Smooth muscle cell (in vitro differentiated cells): ENCODE results near the gene DEXI. TPM values are rescaled to one million over a fixed set of nuclear protein-coding genes. Genes with fewer than 3 reads are reported as not detected.
"Not testable (repeated sequence)": the region's sequence is repeated elsewhere in the genome, so short reads cannot be mapped to it uniquely, and the experiment has no call there.

Source experiments
- DNase-seq: peaks from one replicate; lab custom pipeline; 2025; ENCODE audit not compliant: unreplicated experiment; lab: John Stamatoyannopoulos, UW
- H2AFZ ChIP-seq: fragments of 200-600 bp; sonication (generic); 2 replicates; pipeline ENCODE4 v1.6.0; 2016; ENCODE audit warnings: antibody characterized with exemption, low read depth, mild to moderate bottlenecking
- H3F3A ChIP-seq: fragments of 200-600 bp; sonication (generic); 2 replicates; pipeline ENCODE4 v1.6.0; 2017; ENCODE audit warnings: antibody characterized with exemption, low read depth
- H3K27ac ChIP-seq: fragments of 200-600 bp; sonication (generic); 2 replicates; pipeline ENCODE4 v1.5.1; 2016; ENCODE audit warnings: low read depth, mild to moderate bottlenecking
- H3K27me3 ChIP-seq: fragments of 200-600 bp; sonication (generic); 2 replicates; pipeline ENCODE4 v1.6.1; 2016; ENCODE audit warnings: low read depth, mild to moderate bottlenecking
- H3K36me3 ChIP-seq: fragments of 200-600 bp; sonication (generic); 2 replicates; pipeline ENCODE4 v1.5.1; 2016; ENCODE audit warnings: low read depth
- H3K4me1 ChIP-seq: fragments of 200-600 bp; sonication (generic); 2 replicates; pipeline ENCODE4 v1.5.1; 2016; ENCODE audit warnings: low read depth
- H3K4me2 ChIP-seq: fragments of 200-600 bp; sonication (generic); 2 replicates; pipeline ENCODE4 v1.6.0; 2016; ENCODE audit warnings: mild to moderate bottlenecking
- H3K4me3 ChIP-seq: fragments of 200-600 bp; sonication (generic); 2 replicates; pipeline ENCODE4 v1.5.1; 2016; ENCODE audit warnings: mild to moderate bottlenecking
- H3K79me2 ChIP-seq: fragments of 200-600 bp; sonication (generic); 2 replicates; pipeline ENCODE4 v1.6.0; 2016; ENCODE audit warnings: low read depth, mild to moderate bottlenecking
- H3K9ac ChIP-seq: fragments of 200-600 bp; sonication (generic); 2 replicates; pipeline ENCODE4 v1.6.0; 2016; ENCODE audit warnings: low read depth
- H3K9me3 ChIP-seq: fragments of 200-600 bp; sonication (generic); replicated peaks from 2 replicates; pipeline ENCODE4 v1.5.1; 2016; ENCODE audit warnings: low read depth
- H4K20me1 ChIP-seq: fragments of 200-600 bp; sonication (generic); 2 replicates; pipeline ENCODE4 v1.6.0; 2016; ENCODE audit warnings: low read depth
- CTCF ChIP-seq: fragments of 200-600 bp; sonication (generic); IDR thresholded peaks from 2 replicates; pipeline ENCODE4 v1.5.1; 2017; ENCODE audit warnings: borderline replicate concordance, mild to moderate bottlenecking, antibody characterized with exemption; ENCODE audit not compliant: insufficient read depth, poor library complexity, severe bottlenecking
- WGBS: methylation state at CpG from one replicate; pipeline ENCODE4 v1.1.7; 2016; ENCODE audit warnings: low lambda C conversion rate; 5-methylcytosine and 5-hydroxymethylcytosine counted together
- polyA plus RNA-seq: library from polyadenylated mRNA; unstranded; fragments of >200 nt; fragmentation: Nextera tagmentation; extraction: Ambion mirVana; gene quantifications from 2 replicates; pipeline ENCODE4 v1.2.1, GENCODE V29; 2016
- total RNA-seq: library from RNA; depleted of rRNA; stranded (reverse); fragments of >200 nt; gene quantifications from 2 replicates; pipeline ENCODE4 v1.2.3, GENCODE V29; 2014

Gene DEXI
- total and polyA plus RNA-seq, 2 experiments from 2014 or later, result 58.5 to 71.8 TPM

GRCh38 chr16:10945065-10945787 is 3.0 kb upstream of the DEXI start:
- no peak for TF ChIP-seq CTCF
- Histone ChIP-seq H2AFZ (peak overlapping the region; percentile 94), H3K9ac (peak overlapping the region; percentile 86), H3K4me1 (peaks cover 37% of the 10 kb centered on the region), H3K79me2 (peaks cover 52% of the 10 kb centered on the region), H3K27me3 (no peaks in the 10 kb centered on the region), H3K9me3 (no peaks in the 10 kb centered on the region), H3F3A (peaks cover 8% of the 10 kb centered on the region), H3K36me3 (no peaks in the 10 kb centered on the region), H3K4me2 (peak overlapping the region; percentile 90), H3K27ac (no peak overlapping the region), H3K4me3 (peak overlapping the region; percentile 96), H4K20me1 (peaks cover 52% of the 10 kb centered on the region)
- WGBS, result 45% methylated on average over 14 of the region's 14 CpGs
- no peak for DNase-seq

GRCh38 chr16:10944249-10945064 is 2.2 kb upstream of the DEXI start, which contains the start of gene CLEC16A:
CLEC16A (plus strand) TSS chr16:10944564; CDS start chr16:10944718, 154 bp downstream.
- Histone ChIP-seq H3K4me2 (peak within 1 kb of the TSS; percentile 90), H3K9me3 (no peaks in the 10 kb centered on the region), H3K4me3 (peak within 1 kb of the TSS; percentile 96), H4K20me1 (peaks cover 52% of the 10 kb centered on the region), H3K79me2 (peaks cover 59% of the 10 kb centered on the region), H2AFZ (peak within 1 kb of the TSS; percentile 94), H3K36me3 (no peaks in the 10 kb centered on the region), H3K27me3 (no peaks in the 10 kb centered on the region), H3F3A (peaks cover 8% of the 10 kb centered on the region), H3K4me1 (peaks cover 39% of the 10 kb centered on the region), H3K27ac (peak within 1 kb of the TSS; percentile 25), H3K9ac (peak within 1 kb of the TSS; percentile 86)
- WGBS, result 1% methylated on average over 65 of the region's 86 CpGs
- TF ChIP-seq CTCF, result no peak
- peak; percentile 82 for DNase-seq

- peak overlapping the region; percentile 89 for H2AFZ ChIP-seq
- peaks cover 34% of the 10 kb centered on the region for H3K4me1 ChIP-seq
- DNase-seq, result no peak
- 87% methylated on average over 7 of the region's 7 CpGs for WGBS
- H3K4me3 ChIP-seq, result peak overlapping the region; percentile 85
- H3K36me3 ChIP-seq, result no peaks in the 10 kb centered on the region
- H3K4me2 ChIP-seq, result peak overlapping the region; percentile 89
- H4K20me1 ChIP-seq, result peaks cover 54% of the 10 kb centered on the region
- H3F3A ChIP-seq, result peaks cover 8% of the 10 kb centered on the region
- TF ChIP-seq CTCF, result no peak
- no peaks in the 10 kb centered on the region for H3K27me3 ChIP-seq
- H3K79me2 ChIP-seq, result peaks cover 65% of the 10 kb centered on the region
- no peak overlapping the region for H3K9ac ChIP-seq
- no peak overlapping the region for H3K27ac ChIP-seq
- H3K9me3 ChIP-seq, result no peaks in the 10 kb centered on the region
Measured at GRCh38 chr16:10943064-10943353, 741 bp upstream of the DEXI start.

- not testable (repeated sequence) for H3F3A ChIP-seq, H3K36me3 ChIP-seq, H3K27me3 ChIP-seq, DNase-seq, H3K9me3 ChIP-seq
- peak overlapping the region; percentile 84 for H3K9ac ChIP-seq
- H2AFZ ChIP-seq, result peak overlapping the region; percentile 89
- H3K4me3 ChIP-seq, result peak overlapping the region; percentile 85
- peak overlapping the region; percentile 89 for H3K4me2 ChIP-seq
- peaks cover 59% of the 10 kb centered on the region for H4K20me1 ChIP-seq
- H3K4me1 ChIP-seq, result peaks cover 34% of the 10 kb centered on the region
- peaks cover 68% of the 10 kb centered on the region for H3K79me2 ChIP-seq
- H3K27ac ChIP-seq, result peak overlapping the region; percentile 48
- under 1% methylated on average over 47 of the region's 52 CpGs for WGBS
Measured at GRCh38 chr16:10941935-10942351, 325 bp downstream of the DEXI start.
